Suppressor macrophage treated with lipopolysaccharide for 1 hour (primary cell): ENCODE results near the gene PLA2G4F.

Source experiments
- DNase-seq, 3 donors: peaks; one replicate each; pipeline ENCODE4 v3.0.0-alpha.2; 2020 to 2022

The PLA2G4F gene

DNA sequence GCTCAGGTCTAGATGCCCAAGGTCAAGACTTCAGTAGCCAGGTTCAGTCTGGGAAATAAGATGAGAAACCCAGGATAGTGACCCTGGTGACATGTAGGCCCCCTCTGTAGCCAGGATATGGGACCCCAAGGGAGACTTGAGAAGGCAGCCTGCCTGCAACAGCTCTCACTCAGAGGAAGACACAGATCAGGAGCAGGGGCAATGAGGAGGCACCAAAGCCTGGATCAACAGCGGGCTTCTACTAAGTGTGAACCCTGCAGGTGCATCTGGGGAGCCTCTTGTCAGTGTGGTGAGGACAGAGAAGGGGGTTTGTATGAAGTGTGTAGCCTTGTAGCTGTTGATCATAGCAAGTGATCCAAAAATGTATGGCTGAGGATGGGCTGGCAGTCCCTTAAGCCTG, 25.4 kb downstream of the PLA2G4F start:
- DNase-seq, result no peak

- DNase-seq, result no peak
Measured at GRCh38 chr15:42130246-42130986, 26.0 kb downstream of the PLA2G4F start.

GRCh38 chr15:42129364-42129763, 27.1 kb downstream of the PLA2G4F start:
- no peak for DNase-seq

DNA sequence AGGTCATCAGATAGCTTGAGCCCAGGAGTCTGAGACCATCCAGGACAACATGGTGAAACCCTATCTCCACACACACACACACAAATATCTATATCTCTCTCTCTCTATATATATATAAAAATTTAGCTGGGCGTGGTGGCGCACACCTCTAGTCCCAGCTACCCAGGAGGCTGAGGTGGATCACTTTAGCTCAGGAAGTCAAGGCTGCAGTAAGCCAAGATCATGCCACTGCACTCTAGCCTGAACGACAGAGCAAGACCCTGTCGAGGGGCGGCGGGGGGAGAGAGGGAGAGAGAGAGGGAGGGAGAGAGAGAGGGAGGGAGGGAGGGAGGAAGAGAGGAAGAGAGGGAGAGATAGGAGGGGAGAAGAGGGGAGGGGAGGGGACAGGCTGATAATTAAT, 28.0 kb downstream of the PLA2G4F start:
- DNase-seq, result no peak

- no peak for DNase-seq
Measured at GRCh38 chr15:42123546-42123945, 32.9 kb downstream of the PLA2G4F start.

- no peak for DNase-seq
Measured at GRCh38 chr15:42121682-42122081, 34.8 kb downstream of the PLA2G4F start.

GRCh38 chr15:42121021-42121420, 35.4 kb downstream of the PLA2G4F start:
- no peak for DNase-seq

DNA sequence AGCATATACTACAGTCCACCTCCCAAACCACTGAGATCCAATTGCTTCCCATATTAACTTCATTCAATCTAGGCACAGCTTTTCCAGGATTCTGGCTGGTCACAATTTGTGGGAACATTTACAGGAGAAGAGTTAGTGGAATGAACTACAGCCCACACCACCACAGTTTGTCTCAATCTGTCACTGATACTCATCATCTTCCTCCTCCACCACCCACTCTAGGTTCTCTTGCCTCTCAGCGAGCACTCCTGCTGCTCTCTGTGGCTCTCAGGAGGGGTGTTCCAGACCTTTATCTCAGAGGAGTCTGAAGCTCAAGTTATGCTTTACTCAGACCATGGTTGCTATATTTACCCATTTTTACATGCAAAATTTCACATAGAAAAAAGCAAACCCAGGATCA, 36.2 kb downstream of the PLA2G4F start:
- no peak for DNase-seq

- DNase-seq, result no peak
Measured at GRCh38 chr15:42119446-42119760, 37.0 kb downstream of the PLA2G4F start.

GRCh38 chr15:42118650-42119445, 37.6 kb downstream of the PLA2G4F start:
- DNase-seq, result no peak

DNA sequence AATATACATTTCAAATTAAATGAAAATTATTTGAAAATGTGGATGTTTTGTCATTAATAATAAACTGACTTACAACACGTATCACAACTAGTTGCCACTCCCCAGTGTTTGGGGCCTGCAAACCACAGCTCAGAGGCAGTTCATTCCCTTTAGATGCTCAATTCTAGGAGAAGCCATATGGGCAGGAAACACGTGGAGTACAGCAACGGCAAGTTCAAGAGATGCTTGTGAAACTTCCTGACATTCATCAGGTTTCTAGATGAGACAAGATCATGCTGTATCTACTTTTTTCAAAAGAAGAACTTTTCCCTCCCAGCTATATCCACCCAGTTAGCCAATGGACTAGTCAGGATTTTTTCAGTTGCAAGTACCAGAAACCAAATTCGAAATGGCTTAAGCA, 44.5 kb downstream of the PLA2G4F start:
- peak; percentile 28 to 51 (median 42) for DNase-seq

DNA sequence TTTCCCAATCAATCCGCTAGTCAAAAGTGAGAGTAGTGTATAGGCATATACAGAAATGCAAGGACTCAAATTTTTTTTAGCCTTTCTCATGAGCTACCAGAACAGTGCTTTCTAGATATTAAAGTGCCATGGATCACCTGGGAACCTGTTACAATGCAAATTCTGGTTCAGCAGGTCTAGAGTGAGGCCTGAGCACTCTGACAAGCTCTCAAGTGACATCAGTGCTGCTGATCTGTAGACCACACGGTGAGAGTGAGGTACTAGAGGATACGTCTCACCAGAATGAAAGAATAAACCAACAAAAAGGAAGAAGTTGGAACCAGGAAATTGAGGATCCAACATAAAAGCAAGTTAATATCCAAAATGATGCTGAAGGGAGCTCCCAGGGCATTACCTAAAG, 46.1 kb downstream of the PLA2G4F start:
- DNase-seq, result no peak

- DNase-seq, result peak; percentile 35 to 59 (median 57)
Measured at GRCh38 chr15:42108806-42109205, 47.6 kb downstream of the PLA2G4F start.

DNA sequence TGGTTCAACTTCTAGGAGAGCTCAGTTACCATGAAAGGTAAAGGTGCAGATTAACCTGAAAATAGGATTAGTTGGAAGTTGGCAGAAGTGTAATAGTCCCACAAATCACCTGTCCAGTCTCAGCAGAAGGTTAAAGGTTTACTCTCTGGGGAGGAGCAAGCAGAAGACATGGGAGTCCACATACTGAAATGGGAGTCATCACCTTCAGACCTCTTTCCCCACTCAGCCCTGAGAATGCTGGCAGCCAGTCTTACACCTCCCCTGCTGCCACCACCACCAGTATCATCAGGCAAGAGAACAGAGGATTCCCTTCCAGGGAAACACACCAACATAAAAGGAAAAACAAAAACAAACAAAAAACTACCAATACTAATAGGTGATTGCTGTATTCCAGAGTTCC, 48.2 kb downstream of the PLA2G4F start:
- DNase-seq, result no peak

DNA sequence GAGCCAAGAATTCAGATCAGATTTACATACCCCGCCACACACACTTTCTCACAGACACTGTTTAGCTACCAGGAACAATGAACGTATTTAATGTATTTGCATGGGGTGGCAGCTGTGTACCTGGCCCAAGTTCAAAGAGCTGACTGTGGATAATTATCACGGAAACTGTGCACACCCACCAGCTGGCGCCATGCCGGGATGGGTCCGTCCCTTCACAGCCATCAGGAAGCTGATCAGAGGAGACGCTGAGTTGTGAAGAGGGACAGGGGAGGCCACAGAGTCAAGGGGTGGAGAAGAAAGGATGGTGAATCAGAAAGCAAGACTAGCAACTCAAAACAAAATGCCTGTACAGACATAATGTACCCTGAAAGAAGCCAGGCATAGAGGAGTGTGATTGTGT, 49.0 kb downstream of the PLA2G4F start:
- DNase-seq, result no peak

- peak; percentile 27 to 53 (median 40) for DNase-seq
Measured at GRCh38 chr15:42106288-42106687, 50.1 kb downstream of the PLA2G4F start.

DNA sequence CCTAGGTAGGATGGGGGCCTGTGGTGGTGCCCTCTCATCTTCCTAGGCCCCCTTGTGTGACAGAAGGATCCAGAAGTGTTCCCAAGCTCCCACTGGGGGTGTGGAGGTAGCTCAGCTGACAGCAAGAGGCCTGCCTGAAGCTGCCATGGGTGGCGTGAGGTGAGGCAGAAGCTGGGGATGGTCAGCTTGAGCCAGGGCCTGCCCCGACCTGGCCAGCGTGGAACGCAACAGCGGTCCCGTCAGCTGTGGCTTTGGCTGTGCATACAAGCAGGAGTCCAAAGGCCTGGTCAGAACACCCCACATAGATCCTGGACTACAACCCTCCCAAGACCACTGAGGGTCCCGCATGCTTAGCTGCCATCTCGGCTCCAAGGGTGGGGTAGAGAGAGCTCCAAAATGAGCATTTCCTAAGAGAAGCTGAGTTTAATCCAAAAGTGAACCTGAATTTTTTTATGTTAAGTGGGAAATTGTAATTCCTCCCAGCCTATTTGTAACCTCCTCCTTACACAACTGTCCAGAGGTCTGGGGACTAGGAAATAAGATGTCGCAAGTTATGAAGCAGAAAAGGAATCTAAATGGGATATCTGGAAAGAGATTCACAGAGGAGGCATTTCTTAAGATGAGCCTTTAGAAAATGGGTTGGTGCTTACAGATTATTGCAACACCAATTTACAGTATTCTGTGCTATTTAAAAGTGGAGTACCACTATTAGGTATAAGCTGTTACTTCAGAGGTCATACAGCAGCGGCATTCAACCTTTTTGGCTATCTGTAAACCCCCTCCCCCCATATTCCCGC, 52.1 kb downstream of the PLA2G4F start:
- DNase-seq, result no peak

GRCh38 chr15:42102646-42103235, 53.7 kb downstream of the PLA2G4F start:
- peak in 2 of 3 donors; percentile 42 to 56 for DNase-seq

DNA sequence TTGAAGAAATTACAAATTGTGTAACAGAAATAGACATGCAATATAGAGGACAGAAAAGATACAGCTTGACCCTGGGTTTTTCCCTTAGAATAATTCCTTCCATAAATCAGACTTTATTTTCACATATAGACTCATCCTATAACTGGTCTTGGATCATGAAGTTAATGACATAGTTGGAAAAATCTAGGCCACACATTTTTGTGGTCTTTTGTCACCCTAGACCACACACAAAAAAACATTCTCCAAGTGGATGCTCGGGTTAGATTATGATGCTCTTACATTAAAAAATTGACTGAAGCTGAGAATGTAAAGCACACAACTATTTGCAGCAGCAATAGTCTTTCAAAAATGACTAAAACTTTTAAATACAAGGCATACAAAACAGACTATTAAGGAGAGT, 54.6 kb downstream of the PLA2G4F start:
- no peak for DNase-seq

DNA sequence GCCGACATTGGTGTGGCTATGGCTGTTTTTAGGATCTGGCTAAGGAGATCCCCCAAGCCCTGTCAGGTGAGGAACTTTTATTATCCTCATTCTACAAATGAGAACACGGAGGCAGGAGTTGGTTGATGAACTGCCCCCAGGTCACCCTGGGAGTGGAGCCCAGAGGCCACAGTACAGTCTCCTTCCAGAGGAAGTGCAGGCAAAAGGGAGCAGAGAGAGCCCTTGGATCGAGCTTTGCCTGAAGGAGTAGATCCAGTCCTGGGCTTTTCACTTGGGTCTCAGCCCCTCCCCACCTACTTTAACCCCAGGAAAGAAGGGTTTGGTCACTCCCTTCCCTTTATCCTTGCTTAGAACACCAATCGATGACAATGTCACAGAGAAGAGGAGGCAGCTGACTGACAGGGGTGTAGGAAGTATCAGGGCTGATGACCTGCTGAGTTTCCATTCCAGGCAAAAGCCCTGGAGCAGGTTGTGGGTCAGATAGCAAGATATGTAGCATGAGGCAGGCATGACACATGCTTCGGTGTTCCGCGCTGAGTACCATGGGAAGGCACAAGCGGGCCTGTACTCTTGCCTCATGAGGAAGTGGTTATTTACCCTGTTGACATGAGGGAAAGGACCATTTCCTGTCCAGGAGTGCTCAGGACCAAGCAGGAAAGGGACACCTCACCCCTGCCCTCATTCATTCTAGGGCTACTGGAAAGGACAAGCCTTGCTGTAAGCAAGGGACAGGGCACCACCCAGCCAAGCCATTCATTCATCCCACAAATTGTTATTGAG, 56.2 kb downstream of the PLA2G4F start:
- peak; percentile 66 to 71 (median 71) for DNase-seq

- DNase-seq, result no peak
Measured at GRCh38 chr15:42097018-42097417, 59.4 kb downstream of the PLA2G4F start.

DNA sequence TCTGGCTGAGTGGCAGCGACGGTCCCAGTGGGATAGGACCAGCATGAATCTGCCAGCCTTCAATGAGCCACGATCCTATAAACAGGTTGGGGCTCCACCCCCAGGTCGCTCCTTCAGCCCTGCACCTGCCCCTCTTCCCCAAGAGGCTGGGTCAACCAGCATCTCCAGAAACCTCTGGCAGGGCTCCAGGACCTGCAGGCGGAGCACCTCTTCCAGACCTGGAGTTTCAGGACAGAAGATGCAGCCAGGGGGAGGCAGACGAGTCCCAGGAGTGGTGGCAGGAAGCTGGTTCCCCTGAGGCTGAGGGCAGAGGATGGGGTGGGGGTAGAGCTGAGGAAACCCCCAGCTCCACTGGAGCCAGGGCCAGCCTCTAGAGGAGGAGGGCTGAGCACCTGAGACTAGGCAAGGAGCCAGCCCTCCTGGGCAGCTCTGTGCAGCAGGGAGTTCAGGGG, 61.9 kb downstream of the PLA2G4F start, which contains the start of gene PLA2G4D:
TSS of gene PLA2G4D (minus strand) at position 51 of the 452 bp plus-strand sequence. CDS start 103 bp downstream, outside the sequence.
- no peak for DNase-seq
